Colonic mucosa (tissue), 4 donors: Measurements from ENCODE around the gene PUM1. TPM values are rescaled to one million over a fixed set of nuclear protein-coding genes. Genes with fewer than 3 reads are reported as not detected.

ENCODE experiments used
- DNase-seq: peaks from one replicate; pipeline ENCODE4 v3.0.0-alpha.2; 2020
- H3K27ac ChIP-seq: fragments of 200-600 bp; one replicate; pipeline ENCODE4 v1.8.0; 2021
- H3K27me3 ChIP-seq: fragments of 200-600 bp; one replicate; pipeline ENCODE4 v1.8.0; 2021
- H3K36me3 ChIP-seq: fragments of 200-600 bp; one replicate; pipeline ENCODE4 v1.8.0; 2021
- H3K4me1 ChIP-seq: fragments of 200-600 bp; one replicate; pipeline ENCODE4 v1.8.0; 2021; ENCODE audit warnings: mild to moderate bottlenecking
- H3K4me3 ChIP-seq: fragments of 200-600 bp; one replicate; pipeline ENCODE4 v1.8.0; 2021
- H3K9ac ChIP-seq, 2 donors: one replicate each; pipeline ENCODE4 v1.7.0; 2013; ENCODE audit warnings: control low read depth in 2 of 2, low read depth in 2 of 2, low read length in 2 of 2
- H3K9me3 ChIP-seq: fragments of 200-600 bp; one replicate; pipeline ENCODE4 v1.8.0; 2021
- intact Hi-C: fragments of 100-400 bp; cut with DNase I; formaldehyde crosslinking; loops from one replicate; pipeline ENCODE4 v1.14.1; 2022
- total RNA-seq, 2 donors: library from RNA; stranded (reverse); fragmentation: NEBNext Ultra II Directional in 1 of 2; extraction: Animal tissue kit (Norgen Biotek cat#: 25700) in 1 of 2; gene quantifications; one replicate each; pipeline ENCODE4 v1.2.1, GENCODE V29; 2021
- TF ChIP-seq, protein P1 (sequence below): fragments of 200-600 bp; IDR thresholded peaks from one replicate; pipeline ENCODE4 v1.8.0; 2022; ENCODE audit warnings: antibody characterized with exemption, mild to moderate bottlenecking
- donor health status: healthy.
- donor health status: DM: no; HTN: no; CAD: no.
- donor health status: DM: no; HTN: no; CAD: no.

The PUM1 gene
- total RNA-seq, 2 donors from 2014 or later: 119 to 124 TPM

DNA sequence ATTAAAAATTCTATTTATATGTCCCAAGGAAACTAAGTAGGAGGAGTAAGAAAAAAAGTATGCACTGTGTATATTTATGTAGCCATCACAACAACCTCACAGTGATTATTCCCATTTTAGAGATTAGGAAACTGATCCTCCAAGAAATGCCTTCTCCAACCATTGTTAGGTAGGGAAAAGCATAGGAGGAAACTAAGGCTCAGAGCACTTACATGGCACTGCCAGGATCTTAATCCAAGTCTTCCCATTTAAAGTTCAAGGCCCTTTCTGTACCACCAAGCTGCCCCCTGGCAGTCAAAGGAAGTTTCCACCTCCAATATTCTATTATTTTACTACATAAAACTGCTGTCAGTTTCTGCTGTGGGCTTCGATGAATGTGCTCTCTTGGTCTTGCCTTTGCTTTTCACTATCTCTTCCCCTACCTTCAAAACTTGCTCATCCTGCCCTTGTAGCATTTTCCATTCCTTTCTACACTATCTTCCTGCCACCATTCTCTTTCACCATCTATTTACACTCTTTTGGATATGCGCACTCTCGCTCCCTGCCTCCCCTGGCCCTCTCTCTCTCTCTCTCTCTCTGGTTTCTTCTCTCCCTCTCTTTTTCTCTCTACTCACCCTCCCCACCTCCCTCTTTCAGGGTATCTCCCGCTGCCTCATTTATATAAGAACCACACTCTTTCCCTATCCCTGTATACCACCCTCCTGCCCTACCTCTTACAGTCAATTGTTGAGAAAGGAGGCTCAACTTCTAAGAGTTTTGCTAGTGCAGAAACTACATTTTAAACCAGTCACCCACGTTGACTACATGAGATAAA lies 34.0 kb downstream of the PUM1 start:
- Histone ChIP-seq H3K27ac (no peak overlapping the region), H3K9ac (no peak overlapping the region), H3K36me3 (no peaks in the 10 kb centered on the region), H3K4me3 (no peak overlapping the region), H3K4me1 (peaks cover 10% of the 10 kb centered on the region), H3K27me3 (no peaks in the 10 kb centered on the region), H3K9me3 (no peaks in the 10 kb centered on the region)
- intact Hi-C loops: no loop called here
- TF ChIP-seq, protein P1, sequence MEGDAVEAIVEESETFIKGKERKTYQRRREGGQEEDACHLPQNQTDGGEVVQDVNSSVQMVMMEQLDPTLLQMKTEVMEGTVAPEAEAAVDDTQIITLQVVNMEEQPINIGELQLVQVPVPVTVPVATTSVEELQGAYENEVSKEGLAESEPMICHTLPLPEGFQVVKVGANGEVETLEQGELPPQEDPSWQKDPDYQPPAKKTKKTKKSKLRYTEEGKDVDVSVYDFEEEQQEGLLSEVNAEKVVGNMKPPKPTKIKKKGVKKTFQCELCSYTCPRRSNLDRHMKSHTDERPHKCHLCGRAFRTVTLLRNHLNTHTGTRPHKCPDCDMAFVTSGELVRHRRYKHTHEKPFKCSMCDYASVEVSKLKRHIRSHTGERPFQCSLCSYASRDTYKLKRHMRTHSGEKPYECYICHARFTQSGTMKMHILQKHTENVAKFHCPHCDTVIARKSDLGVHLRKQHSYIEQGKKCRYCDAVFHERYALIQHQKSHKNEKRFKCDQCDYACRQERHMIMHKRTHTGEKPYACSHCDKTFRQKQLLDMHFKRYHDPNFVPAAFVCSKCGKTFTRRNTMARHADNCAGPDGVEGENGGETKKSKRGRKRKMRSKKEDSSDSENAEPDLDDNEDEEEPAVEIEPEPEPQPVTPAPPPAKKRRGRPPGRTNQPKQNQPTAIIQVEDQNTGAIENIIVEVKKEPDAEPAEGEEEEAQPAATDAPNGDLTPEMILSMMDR: no peak
- no peak for DNase-seq

DNA sequence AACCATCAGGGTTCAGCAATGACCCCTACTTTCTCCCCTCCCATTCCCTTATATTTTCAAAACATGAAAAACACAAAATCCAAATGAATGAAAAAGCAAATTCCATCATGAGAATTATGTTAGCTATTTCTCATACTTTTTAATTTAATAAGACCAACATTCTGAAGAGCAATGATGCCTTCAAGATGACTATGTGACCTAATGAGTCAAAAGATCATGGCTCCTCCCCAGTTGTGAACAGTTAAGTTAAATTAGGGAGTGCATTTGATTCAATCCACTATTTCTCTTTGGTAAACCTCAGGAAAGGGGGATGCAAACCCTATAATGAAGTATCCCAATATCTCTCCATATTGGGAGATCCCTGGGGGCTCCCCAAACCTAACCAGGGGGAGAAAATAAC lies 36.5 kb downstream of the PUM1 start:
- Histone ChIP-seq H3K4me3 (no peak overlapping the region), H3K9ac (no peak overlapping the region), H3K36me3 (no peaks in the 10 kb centered on the region), H3K27me3 (no peaks in the 10 kb centered on the region), H3K27ac (no peak overlapping the region), H3K4me1 (peaks cover 14% of the 10 kb centered on the region), H3K9me3 (no peaks in the 10 kb centered on the region)
- TF ChIP-seq, protein P1: no peak
- DNase-seq: no peak
- intact Hi-C loops: no loop called here

DNA sequence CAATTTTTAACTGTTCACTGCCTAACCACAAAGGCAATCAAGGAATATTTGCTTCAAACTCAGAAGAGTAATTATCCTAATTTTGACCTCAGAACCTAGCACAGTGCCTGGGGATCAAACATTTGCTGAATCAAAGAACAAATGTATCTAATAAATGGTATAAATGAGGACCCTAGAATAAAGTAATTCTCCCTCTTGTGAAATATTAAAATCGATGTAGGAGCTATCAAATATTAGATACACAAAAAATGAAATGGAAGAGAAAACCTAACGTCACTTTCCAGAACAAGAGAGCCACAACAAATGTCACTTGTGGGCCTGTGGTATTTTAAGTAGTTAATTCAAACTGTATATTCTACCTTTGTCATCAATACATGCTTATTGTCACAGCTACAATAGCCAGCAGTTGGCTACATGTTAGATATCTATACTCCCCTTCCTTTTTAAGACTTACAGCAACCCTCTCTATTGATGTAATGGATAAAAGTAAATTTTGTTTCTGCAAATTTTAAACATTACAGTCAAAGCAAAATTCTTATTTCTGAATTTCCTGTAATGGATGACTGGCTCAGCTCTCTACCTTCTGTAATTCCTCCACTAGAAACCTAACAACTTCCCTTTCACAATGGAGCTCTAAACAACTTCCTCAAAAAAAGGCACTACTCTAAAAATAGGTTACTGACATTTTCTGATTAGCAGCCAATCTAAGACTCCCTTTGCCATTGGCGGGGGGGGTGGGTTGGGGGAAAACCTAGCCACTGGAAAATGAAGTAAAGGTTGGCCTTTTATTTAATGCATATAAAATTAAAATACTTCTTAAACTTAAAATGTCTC lies 37.6 kb downstream of the PUM1 start:
- H3K9ac ChIP-seq: no peak overlapping the region
- no peak overlapping the region for H3K4me3 ChIP-seq
- H3K27me3 ChIP-seq: no peaks in the 10 kb centered on the region
- no peaks in the 10 kb centered on the region for H3K9me3 ChIP-seq
- H3K36me3 ChIP-seq: no peaks in the 10 kb centered on the region
- no peak for DNase-seq
- intact Hi-C loops: no loop called here
- TF ChIP-seq, protein P1: no peak
- peak overlapping the region; percentile 4 for H3K27ac ChIP-seq
- H3K4me1 ChIP-seq: peaks cover 14% of the 10 kb centered on the region

DNA sequence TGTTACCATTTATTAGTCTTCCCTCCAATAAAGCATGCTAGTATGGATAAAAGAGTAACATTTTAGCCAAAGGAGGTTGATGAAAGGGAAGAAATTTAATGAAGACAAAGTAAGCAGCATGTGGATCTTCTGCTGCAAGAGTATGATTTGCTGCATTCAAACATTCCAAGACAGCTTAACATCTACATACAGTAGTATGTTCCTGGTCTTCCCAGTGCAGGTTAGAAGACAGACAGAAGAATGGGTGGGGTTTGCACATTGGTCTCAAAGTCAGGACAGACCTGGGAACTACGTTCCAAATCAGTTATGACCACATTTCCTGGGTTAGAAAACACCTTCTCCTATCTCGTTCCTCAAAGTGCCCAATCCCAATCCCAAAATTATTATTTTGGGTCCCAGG lies 43.3 kb downstream of the PUM1 start:
- H3K4me1 ChIP-seq: peaks cover 14% of the 10 kb centered on the region
- DNase-seq: no peak
- no peaks in the 10 kb centered on the region for H3K9me3 ChIP-seq
- intact Hi-C loops: no loop called here
- H3K27ac ChIP-seq: no peak overlapping the region
- TF ChIP-seq, protein P1: no peak
- H3K36me3 ChIP-seq: no peaks in the 10 kb centered on the region
- no peaks in the 10 kb centered on the region for H3K27me3 ChIP-seq
- H3K4me3 ChIP-seq: no peak overlapping the region
- H3K9ac ChIP-seq: no peak overlapping the region

DNA sequence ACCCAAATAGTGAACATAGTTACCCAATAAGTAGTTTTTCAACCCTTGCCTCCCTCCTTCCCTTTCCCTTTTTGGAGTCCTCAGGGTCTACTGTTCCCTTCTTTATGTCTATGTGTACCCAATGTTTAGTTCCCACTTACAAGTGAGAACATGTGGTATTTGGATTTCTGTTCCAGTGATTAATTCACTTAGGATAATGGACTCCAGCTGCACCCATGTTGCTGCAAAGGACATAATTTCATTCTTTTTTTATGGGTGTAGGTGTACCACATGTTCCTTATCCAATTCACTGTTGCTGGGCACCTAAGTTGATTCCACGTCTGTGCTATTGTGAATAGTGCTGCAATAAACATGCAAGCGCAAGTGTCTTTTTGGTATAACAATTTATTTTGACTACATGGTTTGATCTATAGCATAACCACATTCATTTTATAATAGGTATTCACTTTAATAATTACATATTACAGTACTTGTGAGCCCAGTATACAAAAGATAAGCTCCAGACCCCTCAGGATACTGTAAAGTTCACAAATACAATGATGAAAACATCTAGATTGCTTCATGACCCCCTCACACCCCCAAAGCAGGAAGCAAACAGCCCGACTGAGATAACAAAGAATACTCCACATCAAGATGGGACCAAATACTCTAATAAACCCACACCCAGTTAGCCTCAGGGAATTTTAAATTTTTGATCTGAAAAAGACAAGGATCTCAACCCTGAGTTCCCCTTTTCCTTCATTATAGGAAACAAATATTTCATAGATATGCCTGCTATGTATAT lies 45.3 kb downstream of the PUM1 start:
- TF ChIP-seq, protein P1: no peak
- H3K4me3 ChIP-seq: no peak overlapping the region
- H3K9ac ChIP-seq: no peak overlapping the region
- no peaks in the 10 kb centered on the region for H3K9me3 ChIP-seq
- intact Hi-C loops: no loop called here
- peaks cover 9% of the 10 kb centered on the region for H3K4me1 ChIP-seq
- H3K27ac ChIP-seq: no peak overlapping the region
- no peak for DNase-seq
- no peaks in the 10 kb centered on the region for H3K27me3 ChIP-seq
- H3K36me3 ChIP-seq: no peaks in the 10 kb centered on the region
